ENCODE results near the gene KIAA0232. TPM values are rescaled to one million over a fixed set of nuclear protein-coding genes. Genes with fewer than 3 reads are reported as not detected.
"Not testable (repeated sequence)": the region's sequence is repeated elsewhere in the genome, so short reads cannot be mapped to it uniquely, and the experiment has no call there.

KIAA0232 gene
- total RNA-seq, 2 experiments from 2014 or later, result 13.5 to 14.4 TPM

DNA sequence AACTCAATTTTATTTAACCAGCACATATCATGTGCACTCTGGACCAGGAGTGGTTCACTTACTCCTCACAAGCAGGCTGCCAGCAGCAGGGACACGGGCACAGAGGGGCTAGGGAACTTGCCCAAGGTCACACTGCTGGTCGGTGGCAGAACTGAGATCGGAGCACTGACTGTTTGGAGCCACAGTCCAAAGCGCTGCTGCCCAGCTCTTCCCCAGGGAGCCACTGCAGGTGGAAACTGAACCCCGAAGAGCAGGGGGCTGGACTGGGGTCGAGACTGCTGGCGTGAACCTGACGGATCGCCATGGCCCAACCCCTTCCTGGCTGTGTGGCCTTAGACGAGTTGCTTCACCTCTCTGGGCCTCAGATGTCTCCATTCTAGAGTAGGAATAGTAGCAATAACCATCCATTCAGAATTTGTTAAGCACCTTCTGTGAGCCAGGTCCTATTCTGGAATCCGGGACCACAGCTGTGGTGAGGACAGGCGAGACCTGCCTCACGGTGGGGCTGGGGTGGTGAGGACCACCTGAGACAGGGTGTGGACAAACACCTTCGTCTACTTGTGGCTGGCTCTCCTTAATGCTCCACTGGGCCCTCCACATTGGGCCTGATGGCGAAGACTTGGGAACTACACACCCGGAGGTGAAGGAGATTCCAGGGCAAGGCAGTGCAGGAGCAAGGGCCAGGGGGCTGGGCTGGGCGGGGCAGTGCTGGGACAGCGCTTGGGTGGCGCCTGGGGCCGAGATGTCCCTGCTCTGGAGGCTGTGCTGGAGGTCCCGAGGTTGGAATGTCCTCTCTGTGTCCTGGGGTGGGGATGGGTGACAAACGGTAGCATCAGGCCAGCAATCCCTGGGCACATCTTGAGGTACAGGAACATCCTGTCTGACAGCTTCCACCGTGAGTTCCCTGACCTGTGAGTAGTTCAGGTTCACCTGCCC, 32.0 kb upstream of the KIAA0232 start:
- Mint-ChIP-seq H3K9me3 (no peaks in the 10 kb centered on the region), H3K36me3 (ENCODE audit: low read depth) (no peaks in the 10 kb centered on the region), H3K4me1 (ENCODE audit: low read depth) (peaks cover 12% of the 10 kb centered on the region), H3K4me3 (no peak overlapping the region), H3K27me3 (ENCODE audit: low read depth) (no peaks in the 10 kb centered on the region), H3K27ac (no peak overlapping the region)
- no peak for DNase-seq
- intact Hi-C loops (cut with micrococcal nuclease), result no loop called here
- CTCF ChIA-PET, result interaction anchor here (0.7 kb wide), 1 partner anchor 257 kb away, joined by 4 read pairs; no protein-coding TSS in a partner anchor

DNA sequence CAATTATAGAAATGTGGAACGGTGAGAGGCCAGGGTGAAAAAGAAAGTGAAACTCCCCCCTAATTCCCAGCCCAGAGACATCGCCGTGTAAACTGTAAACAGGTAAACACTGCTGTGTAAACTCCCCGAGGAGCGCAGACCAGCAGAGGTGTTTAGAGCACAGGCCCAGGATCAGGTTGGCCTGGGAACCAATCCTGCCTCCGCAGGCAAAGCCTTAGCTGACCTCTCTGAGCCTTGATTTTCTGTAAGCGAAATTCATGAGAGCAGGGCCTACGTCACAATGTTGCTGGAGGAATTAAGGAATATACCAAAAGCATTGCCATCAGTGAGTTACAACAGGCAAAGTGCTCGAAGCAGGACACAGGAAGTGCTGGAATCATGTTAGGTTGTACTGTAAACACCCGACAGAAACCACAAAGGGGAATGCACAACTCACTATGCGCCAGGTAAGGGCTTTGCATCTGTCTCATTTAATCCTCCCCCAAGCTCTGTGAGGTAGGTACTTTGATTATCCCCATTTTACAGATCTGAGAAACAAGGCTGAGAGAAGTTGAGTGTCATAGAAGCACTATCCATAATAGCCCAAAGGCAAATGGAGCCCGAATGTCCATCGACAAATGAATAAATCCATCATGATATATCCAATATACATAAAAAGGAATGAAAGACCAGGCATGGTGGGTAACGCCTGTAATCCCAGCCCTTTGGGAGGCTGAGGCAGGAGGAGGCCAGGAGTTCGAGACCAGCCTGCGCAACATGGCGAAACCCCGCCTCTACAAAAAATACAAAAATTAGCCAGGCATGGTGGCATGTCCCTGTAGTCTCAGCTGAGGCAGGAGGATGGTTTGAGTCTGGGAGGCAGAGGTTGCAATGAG, 30.7 kb upstream of the KIAA0232 start:
- intact Hi-C loops (cut with micrococcal nuclease), result no loop called here
- DNase-seq, result no peak
- CTCF ChIA-PET, result interaction anchor here (0.6 to 1.1 kb wide), 3 partner anchors 122 to 255 kb away, joined by 3 to 5 read pairs (median 4); no protein-coding TSS in a partner anchor
- Mint-ChIP-seq H3K27ac (peak overlapping the region; percentile 17), H3K4me3 (peak overlapping the region; percentile 14), H3K9me3 (no peaks in the 10 kb centered on the region), H3K4me1 (ENCODE audit: low read depth) (peaks cover 12% of the 10 kb centered on the region), H3K27me3 (ENCODE audit: low read depth) (no peaks in the 10 kb centered on the region), H3K36me3 (ENCODE audit: low read depth) (no peaks in the 10 kb centered on the region)

DNA sequence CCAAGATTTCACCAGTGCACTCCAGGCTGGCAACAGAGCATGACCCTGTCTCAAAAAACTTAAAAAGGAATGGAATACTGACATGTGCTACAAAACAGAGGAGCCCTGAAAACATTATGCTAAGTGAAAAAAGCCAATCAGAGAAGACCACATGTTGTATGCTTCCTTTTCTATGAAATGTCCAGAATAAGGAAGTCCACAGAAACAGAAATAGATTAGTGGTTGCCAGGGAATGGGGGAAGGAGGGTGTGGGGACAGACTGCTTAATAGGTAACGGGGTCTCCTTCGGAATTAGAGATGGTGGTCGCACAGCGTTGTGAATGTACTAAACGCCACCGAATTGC, 30.1 kb upstream of the KIAA0232 start:
- Mint-ChIP-seq H3K27me3 (ENCODE audit: low read depth) (no peaks in the 10 kb centered on the region), H3K4me3 (no peak overlapping the region), H3K9me3 (no peaks in the 10 kb centered on the region), H3K36me3 (ENCODE audit: low read depth) (no peaks in the 10 kb centered on the region), H3K4me1 (ENCODE audit: low read depth) (peaks cover 12% of the 10 kb centered on the region), H3K27ac (no peak overlapping the region)
- DNase-seq, result no peak
- CTCF ChIA-PET, result no interaction called here
- intact Hi-C loops (cut with micrococcal nuclease), result no loop called here

DNA sequence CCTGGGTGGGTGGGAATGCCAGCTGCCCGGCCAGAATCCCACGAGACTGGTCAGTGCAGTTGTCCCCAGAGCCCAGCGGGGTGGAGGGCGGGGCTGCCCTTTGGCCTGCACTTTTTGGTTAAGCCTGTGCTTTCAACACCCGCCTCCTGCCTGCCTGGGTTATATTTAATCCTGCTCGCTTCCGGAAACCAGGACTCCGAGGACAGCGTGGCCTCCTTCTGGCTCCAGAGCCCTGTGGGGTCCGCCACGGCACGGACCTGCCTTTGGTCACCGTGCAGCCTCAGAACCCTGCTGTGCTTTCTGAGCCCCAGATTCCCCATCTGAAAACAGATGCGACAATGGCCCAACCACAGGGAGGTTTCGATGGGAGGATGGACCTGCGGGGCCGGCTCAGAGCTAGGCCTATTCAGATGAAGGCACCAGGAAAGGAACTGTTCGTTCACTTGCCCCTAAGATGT, 29.4 kb upstream of the KIAA0232 start:
- Mint-ChIP-seq H3K27ac (no peak overlapping the region), H3K27me3 (ENCODE audit: low read depth) (no peaks in the 10 kb centered on the region), H3K9me3 (no peaks in the 10 kb centered on the region), H3K36me3 (ENCODE audit: low read depth) (no peaks in the 10 kb centered on the region), H3K4me3 (no peak overlapping the region), H3K4me1 (ENCODE audit: low read depth) (peaks cover 12% of the 10 kb centered on the region)
- intact Hi-C loops (cut with micrococcal nuclease), result no loop called here
- no peak for DNase-seq
- CTCF ChIA-PET, result no interaction called here

DNA sequence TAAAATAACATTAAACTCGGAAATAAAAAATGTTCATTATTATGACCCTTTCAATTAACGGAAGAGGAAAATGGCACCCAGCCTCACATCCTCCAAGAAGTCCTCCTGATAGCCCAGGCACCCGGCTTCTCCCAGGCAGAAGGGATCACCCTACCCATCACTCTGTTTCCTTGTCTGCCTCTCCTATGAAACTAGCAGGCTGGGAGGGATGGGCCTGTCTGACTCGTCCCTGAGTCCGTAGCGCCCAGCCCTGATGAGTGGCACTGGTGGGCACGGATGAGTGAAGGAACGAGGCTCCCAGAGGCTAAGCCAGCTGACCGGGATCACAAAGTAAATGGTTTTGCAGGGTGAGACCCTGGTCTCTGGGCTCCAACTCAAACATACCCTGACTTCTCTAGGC, 28.6 kb upstream of the KIAA0232 start:
- H3K4me1 Mint-ChIP-seq (ENCODE audit: low read depth), result peaks cover 12% of the 10 kb centered on the region
- no peaks in the 10 kb centered on the region for H3K36me3 Mint-ChIP-seq (ENCODE audit: low read depth)
- CTCF ChIA-PET, result no interaction called here
- no peak overlapping the region for H3K4me3 Mint-ChIP-seq
- H3K27ac Mint-ChIP-seq, result no peak overlapping the region
- intact Hi-C loops (cut with micrococcal nuclease), result no loop called here
- DNase-seq, result no peak
- H3K9me3 Mint-ChIP-seq, result no peaks in the 10 kb centered on the region
- no peaks in the 10 kb centered on the region for H3K27me3 Mint-ChIP-seq (ENCODE audit: low read depth)

DNA sequence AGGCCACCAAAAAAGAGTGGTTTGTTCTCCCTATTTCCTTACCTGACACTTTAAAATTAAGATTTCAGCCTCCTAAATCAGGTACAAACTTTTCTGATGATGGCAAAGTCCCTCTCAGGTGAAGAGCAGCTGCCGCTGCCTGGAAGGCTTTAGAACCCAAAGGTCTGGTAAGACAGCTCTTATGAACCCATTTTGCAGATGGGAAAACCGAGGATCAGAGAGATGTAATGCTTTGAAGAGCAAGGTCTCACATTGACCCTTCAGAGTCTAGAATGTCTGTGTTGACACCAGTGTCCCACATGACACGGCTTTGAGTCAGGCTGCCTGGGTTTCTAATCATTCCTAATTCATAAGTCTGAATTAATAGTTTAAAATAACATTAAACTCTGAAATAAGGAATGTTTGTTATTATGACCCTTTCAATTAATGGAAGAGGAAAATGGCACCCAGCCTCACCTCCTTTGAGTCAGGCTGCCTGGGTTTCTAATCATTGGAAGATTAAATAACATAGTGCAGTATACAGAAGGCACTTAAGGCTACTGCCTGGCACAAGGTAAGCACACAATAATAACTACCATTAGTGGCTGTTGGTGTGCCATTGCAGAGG, 27.9 kb upstream of the KIAA0232 start:
- Mint-ChIP-seq H3K27me3 (ENCODE audit: low read depth) (no peaks in the 10 kb centered on the region), H3K36me3 (ENCODE audit: low read depth) (no peaks in the 10 kb centered on the region), H3K4me1 (ENCODE audit: low read depth) (peaks cover 12% of the 10 kb centered on the region), H3K9me3 (no peaks in the 10 kb centered on the region), H3K27ac (no peak overlapping the region), H3K4me3 (no peak overlapping the region)
- intact Hi-C loops (cut with micrococcal nuclease), result no loop called here
- no peak for DNase-seq
- CTCF ChIA-PET, result no interaction called here

DNA sequence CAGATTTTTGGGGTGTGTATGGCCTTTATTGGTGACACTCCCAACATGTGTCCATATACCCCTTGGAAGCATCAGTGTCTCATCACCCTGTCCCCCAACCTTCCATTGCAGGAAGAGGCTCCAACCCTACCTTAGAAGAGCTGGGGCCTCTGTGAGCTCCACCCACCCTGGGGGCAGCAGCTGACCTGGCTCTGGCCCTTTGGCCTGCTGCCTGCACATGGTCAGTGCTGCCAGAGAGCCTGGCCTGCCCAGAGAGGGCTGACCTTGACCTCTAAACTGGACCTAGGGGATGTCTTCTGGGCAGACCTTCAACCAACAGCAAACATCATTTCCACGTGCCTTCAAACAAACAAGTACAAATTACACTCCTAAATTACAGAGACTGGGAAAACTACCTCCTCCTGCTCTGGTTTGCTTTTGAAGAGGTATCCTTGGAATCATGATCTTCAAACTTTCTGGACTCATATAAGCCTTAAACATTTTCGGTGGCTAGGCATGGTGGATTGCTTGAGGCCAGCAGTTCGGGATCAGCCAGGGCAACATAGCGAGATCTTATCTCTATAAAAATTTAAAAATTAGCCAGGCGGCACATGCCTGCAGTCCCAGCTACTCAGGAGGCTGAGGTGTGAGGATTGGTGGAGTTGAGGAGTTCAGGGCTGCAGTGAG, 27.3 kb upstream of the KIAA0232 start:
- Mint-ChIP-seq H3K4me3 (no peak overlapping the region), H3K9me3 (no peaks in the 10 kb centered on the region), H3K4me1 (ENCODE audit: low read depth) (peaks cover 12% of the 10 kb centered on the region), H3K36me3 (ENCODE audit: low read depth) (no peaks in the 10 kb centered on the region), H3K27me3 (ENCODE audit: low read depth) (no peaks in the 10 kb centered on the region), H3K27ac (no peak overlapping the region)
- intact Hi-C loops (cut with micrococcal nuclease), result no loop called here
- CTCF ChIA-PET, result no interaction called here
- DNase-seq, result no peak

DNA sequence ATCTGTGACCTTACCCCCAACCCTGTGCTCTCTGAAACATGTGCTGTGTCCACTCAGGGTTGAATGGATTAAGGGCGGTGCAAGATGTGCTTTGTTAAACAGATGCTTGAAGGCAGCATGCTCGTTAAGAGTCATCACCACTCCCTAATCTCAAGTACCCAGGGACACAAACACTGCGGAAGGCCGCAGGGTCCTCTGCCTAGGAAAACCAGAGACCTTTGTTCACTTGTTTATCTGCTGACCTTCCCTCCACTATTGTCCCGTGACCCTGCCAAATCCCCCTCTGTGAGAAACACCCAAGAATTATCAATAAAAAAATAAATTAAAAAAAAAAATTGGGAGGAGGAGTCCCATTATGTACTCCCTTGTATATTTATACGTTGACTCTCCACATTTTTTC, 26.2 kb upstream of the KIAA0232 start:
- DNase-seq; H3K27ac Mint-ChIP-seq; H3K36me3 Mint-ChIP-seq (ENCODE audit: low read depth); H3K4me1 Mint-ChIP-seq (ENCODE audit: low read depth); H3K4me3 Mint-ChIP-seq; intact Hi-C loops (cut with micrococcal nuclease); H3K27me3 Mint-ChIP-seq (ENCODE audit: low read depth); CTCF ChIA-PET; H3K9me3 Mint-ChIP-seq: not testable (repeated sequence)

DNA sequence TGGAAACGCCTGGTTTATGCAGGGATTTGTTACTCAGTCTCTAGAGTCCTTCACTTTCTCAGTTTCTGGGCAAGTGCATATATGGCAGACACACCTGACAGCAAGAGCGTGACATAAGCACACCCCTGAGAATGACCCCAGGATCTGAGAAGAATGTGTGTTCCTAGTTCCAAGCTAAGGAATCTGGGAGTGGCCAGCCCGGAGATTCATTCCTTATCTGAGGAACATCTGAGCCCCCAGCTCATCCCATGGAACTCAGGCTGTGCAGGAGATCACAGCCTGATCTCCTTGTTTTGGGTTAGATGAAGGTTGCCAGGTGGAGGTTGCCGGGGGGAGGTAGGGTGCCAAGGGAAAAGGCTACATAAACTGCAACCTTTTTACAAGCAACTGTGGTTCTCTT, 23.8 kb upstream of the KIAA0232 start:
- CTCF ChIA-PET, result interaction anchor here (1.0 to 1.2 kb wide), 2 partner anchors 10 to 114 kb away, joined by 3 read pairs; no protein-coding TSS in a partner anchor
- no peaks in the 10 kb centered on the region for H3K36me3 Mint-ChIP-seq (ENCODE audit: low read depth)
- intact Hi-C loops (cut with micrococcal nuclease), result no loop called here
- H3K4me1 Mint-ChIP-seq (ENCODE audit: low read depth), result no peaks in the 10 kb centered on the region
- H3K27me3 Mint-ChIP-seq (ENCODE audit: low read depth), result no peaks in the 10 kb centered on the region
- no peak for DNase-seq
- no peak overlapping the region for H3K27ac Mint-ChIP-seq
- no peak overlapping the region for H3K4me3 Mint-ChIP-seq
- H3K9me3 Mint-ChIP-seq, result no peaks in the 10 kb centered on the region

DNA sequence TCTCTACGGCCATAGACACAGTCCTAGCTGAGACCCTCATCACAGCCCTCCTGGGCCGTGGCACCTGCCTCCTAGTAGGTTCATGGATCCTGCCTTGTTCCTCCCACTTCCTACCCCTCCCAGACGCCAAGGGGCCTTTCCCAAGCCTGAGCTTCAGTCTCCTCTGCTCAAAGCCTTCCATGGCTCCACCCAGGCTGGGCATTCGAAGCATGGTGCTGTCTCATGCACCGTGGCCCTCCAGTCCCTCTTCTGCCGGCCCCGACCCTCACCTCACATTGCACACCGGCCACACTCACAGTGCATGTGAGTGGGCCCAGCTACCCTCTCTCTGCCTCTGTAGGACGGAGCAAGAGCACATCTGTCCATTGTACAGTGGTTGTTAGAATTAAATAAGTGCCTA, 21.7 kb upstream of the KIAA0232 start:
- Mint-ChIP-seq H3K36me3 (ENCODE audit: low read depth) (no peaks in the 10 kb centered on the region), H3K27ac (no peak overlapping the region), H3K4me1 (ENCODE audit: low read depth) (no peaks in the 10 kb centered on the region), H3K4me3 (no peak overlapping the region), H3K9me3 (no peaks in the 10 kb centered on the region), H3K27me3 (ENCODE audit: low read depth) (no peaks in the 10 kb centered on the region)
- CTCF ChIA-PET, result interaction anchor here (1.0 kb wide), 1 partner anchor 48 kb away, joined by 3 read pairs; no protein-coding TSS in a partner anchor
- DNase-seq, result no peak
- intact Hi-C loops (cut with micrococcal nuclease), result no loop called here

DNA sequence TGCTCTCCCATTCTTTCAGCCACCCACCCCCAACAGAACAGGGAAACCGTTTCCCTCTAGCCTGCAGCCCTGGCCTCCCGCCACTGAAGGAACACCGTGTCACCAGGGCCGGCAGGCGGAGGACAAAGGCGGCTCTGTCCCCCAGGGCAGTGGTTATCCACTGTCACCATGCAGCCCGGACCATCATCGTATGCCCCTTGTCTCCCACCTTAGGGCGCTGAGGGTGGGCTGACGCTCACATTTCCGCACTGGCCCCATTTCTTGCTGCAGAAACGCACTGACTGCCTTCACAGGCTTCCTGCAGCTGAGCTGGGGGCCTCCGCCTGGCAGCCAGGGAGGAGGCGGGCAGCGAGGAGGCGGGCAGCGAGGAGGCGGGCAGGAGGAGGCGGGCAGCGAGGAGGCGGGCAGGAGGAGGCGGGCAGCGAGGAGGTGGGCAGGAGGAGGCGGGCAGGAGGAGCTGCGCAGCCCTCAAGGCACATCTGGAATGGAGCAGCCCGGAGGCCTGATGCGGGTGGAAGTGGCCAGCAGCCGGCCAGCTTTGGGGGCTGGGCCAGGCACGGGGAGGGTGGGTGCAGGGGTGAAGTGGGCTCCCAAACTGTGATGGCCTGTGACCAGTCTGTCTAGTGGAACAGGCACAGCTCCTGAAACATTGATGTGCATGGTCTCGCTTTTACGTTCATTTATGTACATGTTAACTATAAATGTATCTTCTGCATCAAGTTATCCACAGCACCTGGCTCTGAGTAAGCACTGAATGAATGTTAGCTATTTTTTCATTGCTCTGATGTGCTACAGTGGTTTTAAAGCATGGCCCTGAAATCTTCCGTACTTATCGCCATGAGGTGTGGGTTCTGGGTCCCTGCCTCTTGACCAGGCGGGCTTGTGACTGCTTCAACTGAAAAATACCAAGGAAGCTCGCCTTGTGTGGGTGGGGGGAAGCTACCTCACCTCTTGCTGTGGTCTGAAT, 20.6 kb upstream of the KIAA0232 start:
- CTCF ChIA-PET, result interaction anchor here (1.0 kb wide), 1 partner anchor 49 kb away, joined by 3 read pairs; no protein-coding TSS in a partner anchor
- intact Hi-C loops (cut with micrococcal nuclease), result no loop called here
- no peaks in the 10 kb centered on the region for H3K9me3 Mint-ChIP-seq
- H3K36me3 Mint-ChIP-seq (ENCODE audit: low read depth), result no peaks in the 10 kb centered on the region
- H3K27me3 Mint-ChIP-seq (ENCODE audit: low read depth), result no peaks in the 10 kb centered on the region
- peaks cover 2% of the 10 kb centered on the region for H3K4me1 Mint-ChIP-seq (ENCODE audit: low read depth)
- H3K4me3 Mint-ChIP-seq, result no peak overlapping the region
- H3K27ac Mint-ChIP-seq, result no peak overlapping the region
- no peak for DNase-seq
